SKM-1 treated with dmso at 0.1 percent for 144 hours (cell line): Measurements from ENCODE around the gene FITM2.
A peak's percentile ranks its signal among the peaks of the same experiment; 100 is the strongest.
"Not testable (repeated sequence)": the region's sequence is repeated elsewhere in the genome, so short reads cannot be mapped to it uniquely, and the experiment has no call there.

ENCODE experiments used
- DNase-seq: peaks from one replicate; lab custom pipeline; 2025; ENCODE audit not compliant: unreplicated experiment; lab: John Stamatoyannopoulos, UW

Gene FITM2

DNA sequence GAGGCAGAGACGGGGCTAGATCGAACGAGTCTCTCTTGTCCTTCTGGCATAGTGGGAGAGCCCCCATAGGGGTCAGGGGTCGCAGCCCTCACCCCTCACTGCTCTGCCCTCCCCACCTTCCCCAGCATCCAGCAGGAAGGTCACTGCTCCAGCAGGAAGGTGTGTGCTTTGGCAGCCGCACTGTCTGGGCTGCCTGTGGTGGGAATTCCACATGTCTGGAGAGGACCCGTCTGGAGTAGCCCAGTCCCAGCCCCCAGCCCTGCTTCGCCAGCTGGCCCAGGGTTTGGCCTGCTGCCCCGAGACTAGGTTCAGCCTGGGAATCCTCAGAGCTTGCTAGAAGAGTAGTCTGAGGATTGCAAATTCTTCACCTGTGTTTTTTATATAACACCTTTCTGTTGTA, 23.3 kb upstream of the FITM2 start:
- DNase-seq: no peak

DNA sequence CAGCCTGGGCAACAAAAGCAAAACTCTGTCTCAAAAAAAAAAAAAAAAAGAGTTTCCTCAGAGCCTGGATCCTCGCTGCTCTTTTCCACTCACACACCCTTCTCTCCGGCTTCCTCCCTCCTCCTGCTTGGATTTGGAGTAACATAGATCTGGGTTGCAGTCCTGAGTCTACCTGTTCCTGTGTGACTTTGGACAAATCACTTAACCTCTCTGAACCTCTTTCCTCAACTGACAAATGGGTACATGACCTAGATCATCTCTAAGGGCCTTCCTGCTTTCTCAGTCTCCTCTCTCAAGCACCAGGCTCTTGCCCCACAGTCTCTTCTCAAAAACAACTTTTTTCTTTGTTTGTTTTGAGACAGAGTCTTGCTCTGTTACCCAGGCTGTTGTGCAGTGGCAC, 20.2 kb upstream of the FITM2 start:
- no peak for DNase-seq

DNA sequence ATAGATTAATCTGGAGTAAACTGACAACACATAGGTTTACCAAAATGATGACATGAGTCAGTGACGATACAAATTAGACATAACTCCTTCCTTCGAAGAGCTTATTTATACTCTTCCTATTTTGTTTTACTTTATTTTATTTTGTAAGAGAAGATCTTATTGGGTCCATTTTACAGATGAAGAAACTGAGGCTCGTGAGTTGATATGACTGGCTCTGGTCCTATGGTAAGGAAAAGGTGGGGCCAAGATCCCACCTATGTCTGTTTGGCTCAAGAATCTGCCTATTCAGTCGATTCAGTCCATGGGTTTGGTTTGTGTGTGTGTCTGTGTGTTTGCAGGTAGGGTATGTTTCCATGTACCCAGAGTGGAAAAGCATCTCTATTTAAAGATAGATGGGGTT, 17.4 kb upstream of the FITM2 start:
- DNase-seq: no peak

DNA sequence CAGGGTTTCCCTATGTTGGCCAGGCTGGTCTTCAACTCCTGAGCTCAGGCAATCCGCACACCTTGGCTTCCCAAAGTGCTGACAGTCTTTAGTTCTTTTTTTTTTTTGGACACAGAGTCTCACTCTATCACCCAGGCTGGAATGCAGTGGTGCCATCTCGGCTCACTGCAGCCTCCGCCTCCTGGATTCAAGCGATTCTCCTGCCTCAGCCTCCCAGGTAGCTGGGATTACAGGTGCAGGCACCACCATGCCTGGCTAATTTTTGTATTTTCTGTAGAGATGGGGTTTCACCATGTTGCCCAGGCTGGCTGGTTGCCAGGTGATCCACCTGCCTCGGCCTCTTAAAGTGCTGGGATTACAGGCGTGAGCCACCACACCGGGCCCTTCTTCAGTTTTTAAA, 16.7 kb upstream of the FITM2 start:
- DNase-seq: not testable (repeated sequence)

DNA sequence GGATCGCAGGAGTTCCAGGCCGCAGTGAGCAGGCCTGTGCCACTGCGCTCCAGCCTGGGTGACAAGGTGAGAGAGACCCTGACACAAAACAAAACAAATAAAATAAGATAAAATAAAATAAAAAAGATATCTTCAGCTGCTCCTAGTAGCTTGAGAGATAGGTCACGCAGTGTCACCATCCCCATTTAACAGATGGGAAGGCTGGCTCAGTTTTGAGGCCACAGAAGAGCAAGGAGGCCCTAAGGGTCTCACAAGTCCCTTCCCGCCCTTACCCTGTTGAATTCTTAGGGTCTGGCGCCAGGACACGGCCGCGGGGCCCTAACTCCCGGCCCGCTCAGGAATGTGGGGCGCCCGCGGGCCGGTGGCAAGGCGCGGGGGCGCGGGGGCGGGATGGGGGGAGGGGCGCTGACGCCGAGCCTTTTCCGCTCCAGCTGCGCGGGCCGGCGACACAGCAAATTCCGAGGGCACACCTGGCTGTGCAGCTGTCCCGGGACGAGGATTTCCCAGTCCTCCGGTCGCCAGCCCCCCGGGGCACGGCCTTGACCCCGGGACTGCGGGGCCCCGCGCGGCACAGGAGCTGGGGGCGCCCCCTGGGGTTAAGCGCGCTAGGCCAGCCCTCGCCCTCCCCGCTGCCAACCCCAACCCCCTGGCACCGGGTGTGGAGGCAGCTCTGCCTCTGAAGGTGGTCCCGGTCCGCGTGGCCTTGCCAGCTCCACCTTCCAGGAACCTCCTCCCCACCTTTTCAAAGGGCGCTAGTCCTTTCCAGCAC, 15.6 kb upstream of the FITM2 start:
- no peak for DNase-seq

DNA sequence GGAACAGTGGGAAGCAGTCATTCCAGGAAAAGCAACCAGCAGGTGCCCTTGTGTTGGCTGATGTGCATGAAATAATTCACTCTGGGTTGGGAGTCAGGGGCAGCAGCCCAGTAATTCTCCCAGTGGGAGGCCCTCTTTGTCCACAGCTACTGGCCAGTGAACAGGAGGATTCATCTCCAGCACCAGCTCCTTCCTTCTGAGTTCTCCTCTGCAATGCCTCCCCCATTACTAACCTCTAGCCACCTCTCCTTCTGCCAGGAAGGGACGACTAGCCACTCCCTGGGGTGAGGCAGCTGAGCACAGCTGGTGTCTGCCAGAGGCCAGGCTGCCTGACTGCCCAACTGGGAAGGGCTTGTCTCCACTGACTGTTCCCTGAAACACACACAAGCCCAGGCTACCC, 13.3 kb upstream of the FITM2 start:
- DNase-seq: no peak

DNA sequence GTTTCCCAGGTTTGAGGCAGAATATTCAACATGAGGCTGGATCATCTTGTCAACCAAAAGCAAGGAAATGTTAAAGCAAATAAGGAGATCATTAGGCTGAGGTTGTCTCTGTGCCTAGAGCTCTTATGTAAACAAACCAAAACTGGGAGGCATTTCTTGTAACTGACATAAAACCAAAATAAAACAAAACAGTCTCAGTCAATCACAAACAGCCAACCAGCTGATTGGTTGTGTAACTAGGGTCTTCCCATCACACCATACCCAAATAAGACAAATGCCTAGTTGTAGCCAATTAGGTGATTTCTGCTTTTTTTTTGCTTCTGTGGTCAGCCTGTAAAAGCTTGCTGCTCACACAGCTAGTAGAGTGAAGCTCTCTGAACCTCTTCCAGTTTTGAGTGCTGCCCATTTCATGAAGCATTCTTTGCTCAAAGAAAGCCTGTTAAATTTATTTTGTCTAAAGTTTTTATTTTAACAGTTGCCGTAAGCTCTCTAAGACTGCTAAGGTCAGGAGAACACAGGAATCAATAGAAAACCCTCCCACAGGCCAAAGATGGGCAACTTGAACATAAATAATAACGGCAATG, 8.9 kb upstream of the FITM2 start:
- DNase-seq: no peak

DNA sequence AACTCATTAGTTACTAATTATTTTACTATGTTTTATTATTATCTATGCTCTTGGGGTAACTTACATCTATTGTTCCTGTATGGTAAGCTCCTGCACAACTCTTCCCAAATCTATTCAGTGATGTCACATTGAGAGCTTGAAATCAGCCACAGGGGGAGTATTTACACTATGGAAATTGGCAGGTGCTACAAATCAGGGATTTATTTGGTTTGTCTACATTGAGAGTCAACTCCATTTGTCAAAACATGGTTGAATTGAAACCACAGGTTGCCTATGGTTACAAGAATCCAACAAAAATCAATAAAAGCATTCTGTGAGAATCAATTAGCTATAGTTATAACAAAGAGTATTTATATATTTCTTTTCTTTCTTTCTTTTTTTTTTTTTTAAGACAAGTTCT, 3.9 kb upstream of the FITM2 start:
- DNase-seq: no peak

DNA sequence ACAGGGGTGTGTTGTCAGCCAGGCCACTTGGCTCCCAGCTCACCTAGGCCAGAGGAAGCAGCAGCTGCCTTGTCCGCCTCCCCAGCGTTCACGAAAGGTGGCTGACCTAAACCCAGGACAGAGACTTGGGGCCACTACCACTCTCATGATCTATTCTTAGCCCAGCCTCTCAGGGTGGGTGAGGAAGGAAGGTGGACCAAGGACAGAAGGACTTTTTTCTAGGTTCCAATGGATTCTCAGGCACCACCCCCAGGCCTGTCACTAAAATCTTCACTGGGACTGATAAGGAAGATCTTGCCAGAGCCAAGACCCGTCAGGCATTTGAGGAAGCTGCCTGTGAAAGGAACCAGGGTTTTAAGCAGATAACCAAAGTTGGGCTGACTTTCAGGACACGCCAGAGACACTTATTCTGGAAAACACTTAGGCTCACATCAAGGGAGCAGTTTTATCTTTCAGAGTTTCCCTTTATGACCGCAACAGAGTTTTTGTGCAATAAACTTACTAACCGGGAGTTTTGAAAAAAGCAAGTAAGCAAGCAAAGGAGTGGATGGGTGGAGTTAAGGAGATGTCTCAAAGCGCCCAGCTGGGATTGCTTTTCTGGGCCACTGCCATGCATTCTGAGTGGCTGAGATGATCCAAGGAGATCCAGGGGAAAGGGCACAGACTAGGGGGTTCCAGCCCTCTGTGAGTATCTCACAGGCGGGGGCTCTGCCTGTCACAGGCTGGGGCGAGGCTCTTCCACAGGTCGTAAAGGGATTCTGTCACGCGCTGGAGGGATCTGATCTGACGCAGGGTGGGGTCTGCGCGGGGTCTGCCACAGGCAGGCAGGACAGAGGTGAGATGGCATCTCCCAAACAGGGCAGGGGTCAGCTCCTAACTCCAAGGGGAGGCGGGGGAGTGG, 989 bp downstream of the FITM2 start:
- peak; percentile 24 for DNase-seq

DNA sequence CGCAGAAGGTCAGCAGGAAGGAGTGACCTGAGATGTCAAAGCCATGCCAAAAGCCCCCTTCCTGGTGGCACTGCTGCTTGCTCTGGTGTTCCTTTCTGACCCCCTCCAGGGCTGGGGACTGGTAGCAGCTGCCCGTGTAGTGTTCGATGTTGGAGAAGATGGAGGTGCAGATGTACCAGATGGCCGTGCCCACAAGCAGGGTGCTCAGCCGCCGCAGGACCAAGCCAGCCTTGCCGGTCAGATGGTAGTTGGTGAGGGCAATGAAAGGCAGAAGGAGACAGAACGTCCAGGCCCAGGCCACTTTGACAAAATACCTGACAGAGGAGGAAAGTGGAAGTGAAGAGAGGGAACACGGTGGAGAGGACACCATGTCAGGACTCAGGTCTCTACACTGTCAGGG, 4.1 kb downstream of the FITM2 start:
- no peak for DNase-seq

DNA sequence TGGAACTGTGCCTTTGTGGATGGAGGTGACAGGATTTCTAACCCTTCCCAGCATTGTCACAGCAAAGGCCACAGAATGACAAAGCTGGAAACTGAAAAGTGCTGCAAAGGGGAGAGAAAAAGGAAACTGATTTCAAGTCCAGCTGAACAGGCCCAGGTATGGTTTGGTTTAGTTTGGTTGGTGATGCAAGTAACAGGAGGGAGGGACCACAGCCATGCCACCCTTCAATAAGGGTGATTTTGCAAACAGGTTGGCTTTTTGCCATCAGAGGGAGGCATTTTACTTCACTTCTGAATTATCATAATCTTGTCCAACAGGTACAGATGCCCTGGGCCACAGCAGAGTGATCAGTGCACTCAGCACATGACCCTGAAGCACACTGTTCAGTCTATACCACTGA, 6.6 kb downstream of the FITM2 start:
- no peak for DNase-seq

DNA sequence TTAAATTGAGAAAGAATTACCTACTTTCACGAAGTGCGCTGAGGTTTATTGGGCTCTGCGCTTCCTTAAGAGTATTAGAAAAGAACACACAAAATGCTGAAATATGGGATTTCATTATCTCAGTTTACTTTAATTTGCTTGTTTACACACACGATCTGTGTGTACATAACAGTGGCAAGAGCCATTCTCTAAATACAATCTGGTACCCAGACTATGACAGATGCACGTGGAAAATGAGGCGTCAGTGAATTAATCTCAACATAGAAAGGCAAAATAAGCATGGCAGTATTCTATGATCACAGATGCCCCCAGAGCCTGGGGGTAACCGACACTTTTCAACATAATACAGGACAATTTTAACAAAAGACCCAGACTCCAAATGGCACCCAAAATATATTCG, 8.3 kb downstream of the FITM2 start:
- DNase-seq: no peak

DNA sequence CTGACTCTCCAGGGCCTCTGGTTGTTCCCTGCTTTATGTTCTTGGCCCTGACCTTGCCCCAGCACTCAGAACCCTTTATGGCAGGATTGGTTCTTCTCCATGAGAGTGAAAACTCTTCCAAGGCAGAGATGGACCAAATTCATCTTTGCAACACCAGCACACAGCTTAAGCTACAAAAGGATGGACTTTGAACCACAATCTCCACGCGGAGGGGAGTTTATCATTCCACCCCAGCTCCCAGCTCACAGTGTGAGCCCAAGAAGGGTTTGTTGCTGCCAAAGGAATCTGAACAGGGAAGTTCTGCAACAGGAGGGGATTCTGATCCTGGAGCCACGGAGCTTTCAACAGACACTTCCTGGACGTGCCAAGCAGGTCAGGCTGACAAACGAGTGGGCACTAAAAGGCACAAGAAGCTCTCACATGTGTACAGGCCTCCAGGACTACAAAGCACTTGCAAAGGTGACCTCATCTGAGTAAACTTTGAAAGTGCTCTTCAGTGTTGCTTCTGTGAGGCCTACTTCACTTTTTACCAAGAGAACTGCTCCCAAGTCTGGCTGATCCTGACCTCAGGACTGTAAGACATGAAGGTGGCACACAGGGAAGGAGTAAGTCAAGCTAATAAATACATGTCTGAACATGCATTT, 8.9 kb downstream of the FITM2 start:
- DNase-seq: no peak

DNA sequence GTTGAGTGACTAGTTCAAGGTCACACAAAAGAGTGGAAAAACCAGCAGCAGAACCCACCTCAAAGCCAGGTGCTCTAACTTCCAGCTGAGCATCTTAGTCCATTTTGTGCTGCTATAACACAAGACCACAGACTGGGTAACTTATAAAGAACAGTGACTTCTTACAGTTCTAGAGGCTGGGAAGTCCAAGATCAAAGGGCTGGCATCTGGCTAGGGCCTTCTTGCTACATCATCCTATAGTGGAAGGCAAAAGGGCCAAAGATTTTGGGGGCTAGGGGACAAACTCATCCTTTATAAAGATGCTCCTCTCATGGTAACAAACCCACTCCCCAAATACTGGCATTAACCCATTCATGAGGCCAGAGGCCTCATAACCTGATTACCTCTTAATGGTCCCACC, 9.7 kb downstream of the FITM2 start:
- DNase-seq: no peak

DNA sequence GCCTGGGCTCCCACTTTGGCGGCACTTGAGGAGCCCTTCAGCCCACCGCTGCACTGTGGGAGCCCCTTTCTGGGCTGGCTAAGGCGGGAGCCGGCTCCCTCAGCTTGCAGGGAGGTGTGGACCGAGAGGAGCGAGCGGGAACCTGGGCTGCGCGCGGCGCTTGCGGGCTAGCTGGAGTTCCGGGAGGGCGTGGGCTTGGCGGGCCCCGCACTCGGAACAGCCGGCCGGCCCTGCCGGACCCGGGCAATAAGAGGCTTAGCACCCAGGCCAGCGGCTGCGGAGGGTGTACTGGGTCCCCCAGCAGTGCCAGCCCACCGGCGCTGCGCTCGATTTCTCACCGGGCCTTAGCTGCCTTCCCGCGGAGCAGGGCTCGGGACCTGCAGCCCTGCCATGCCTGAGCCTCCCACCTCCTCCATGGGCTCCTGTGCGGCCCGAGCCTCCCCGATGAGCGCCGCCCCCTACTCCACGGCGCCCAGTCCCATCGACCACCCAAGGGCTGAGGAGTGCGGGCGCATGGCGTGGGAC, 11.9 kb downstream of the FITM2 start:
- DNase-seq: not testable (repeated sequence)

DNA sequence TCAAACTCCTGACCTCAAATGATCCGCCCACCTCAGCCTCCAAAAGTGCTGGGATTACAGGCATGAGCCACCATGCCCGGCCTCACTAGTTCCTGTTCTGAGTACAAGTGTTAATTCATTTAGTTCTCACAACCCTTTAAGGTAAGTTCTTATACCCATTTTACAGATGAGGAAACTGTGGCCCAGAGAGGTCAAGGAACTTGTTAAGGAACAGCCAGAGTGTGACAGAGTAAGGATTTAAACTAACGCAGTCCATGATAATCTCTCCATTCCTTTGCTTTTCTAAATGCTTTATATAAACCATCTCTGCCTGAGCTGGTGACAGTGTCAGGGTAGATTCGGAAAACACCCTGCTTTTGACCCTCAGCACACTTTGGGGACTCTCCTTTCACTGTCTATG, 13.3 kb downstream of the FITM2 start:
- DNase-seq: no peak

DNA sequence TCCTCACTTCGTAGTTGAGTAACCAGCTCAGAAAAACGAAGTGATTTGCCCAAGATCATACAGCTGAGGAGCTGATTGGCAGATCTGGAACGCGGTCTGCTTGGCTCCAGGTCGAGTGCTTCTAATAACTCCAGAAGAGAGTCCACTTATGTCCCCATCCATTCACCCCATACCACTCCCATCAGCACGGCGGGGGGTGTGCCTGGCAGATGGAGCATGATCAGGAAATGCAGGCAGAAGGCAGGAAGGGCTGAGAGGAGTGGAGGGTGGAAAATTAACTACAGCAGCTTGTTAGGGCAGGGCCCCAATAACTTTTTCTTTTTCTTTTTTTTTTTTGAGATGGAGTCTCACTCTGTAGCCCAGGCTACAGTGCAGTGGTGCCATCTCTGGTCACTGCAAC, 15.0 kb downstream of the FITM2 start:
- DNase-seq: no peak

DNA sequence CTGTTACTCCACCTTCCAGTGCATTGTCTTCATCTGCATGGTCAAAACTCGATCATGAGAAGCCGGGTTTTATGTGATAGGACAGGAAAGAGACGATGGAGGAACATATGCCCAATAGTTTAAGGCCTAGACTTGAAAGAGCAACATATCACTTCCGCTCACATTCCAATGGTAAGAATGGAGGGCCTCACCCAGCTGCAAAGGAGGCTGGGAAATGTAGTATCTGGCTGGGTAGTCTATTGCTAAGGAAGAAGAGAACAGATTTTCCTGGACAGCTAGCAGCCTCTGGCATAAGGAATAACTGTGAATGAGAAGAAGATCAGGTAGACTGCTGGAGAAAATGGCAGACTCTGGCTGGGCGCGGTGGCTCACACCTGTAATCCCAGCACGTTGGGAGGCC, 19.2 kb downstream of the FITM2 start:
- DNase-seq: no peak

DNA sequence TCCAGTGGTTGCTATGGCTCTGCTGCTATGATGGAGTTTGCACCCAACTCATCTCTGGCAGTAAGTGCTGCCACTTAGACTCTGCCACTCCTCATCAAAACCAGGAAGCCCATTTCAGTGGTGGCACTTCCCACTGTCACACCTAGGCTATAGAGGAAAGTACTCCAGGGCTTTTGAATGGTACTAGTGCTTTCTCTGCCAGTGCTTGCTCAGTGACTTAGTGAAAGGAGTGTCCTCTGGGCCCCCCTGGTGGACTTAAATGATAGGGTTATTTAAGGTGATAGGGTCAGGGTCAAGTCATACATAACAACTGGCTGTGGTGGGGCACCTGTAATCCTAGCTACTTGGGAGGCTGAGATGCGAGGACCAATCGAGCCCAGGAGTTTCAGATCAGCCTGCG, 22.8 kb downstream of the FITM2 start:
- DNase-seq: no peak

DNA sequence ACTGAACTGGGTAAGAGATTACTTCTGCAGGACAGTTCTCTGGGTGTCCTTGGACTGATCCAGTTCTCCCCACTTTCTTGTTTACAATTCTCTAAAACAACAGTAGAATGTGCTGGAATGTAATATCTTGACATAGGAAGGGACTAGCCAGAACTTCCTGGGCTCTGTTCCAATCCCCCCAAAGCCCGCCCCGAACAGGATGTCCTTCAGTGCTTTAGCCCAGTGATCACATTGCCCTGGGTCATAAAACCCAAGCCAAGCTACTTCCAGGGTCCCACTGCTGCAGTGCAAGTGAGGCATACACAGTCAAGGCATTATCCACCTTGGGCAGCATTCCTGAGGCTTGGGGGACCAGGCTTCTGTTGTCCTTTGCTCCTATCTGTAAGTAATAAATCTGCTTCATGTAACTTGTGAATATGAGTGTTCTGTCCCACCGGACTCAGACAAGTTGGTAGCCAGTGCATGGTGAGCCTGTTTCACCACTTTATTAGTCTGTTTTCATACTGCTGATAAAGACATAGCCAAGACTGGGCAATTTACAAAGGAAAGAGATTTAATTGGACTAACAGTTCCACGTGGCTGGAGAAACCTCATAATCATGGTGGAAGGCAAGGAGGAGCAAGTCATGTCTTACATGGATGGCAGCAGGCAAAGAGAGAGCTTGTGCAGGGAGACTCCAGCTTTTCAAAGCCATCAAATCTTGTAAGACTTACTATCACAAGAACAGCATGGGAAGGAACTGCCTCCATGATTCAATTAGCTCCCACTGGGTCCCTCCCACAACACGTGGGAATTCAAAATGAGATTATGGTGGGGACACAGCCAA, 23.5 kb downstream of the FITM2 start:
- DNase-seq: no peak
